ENCODE results near the gene TSPAN15.

DNA sequence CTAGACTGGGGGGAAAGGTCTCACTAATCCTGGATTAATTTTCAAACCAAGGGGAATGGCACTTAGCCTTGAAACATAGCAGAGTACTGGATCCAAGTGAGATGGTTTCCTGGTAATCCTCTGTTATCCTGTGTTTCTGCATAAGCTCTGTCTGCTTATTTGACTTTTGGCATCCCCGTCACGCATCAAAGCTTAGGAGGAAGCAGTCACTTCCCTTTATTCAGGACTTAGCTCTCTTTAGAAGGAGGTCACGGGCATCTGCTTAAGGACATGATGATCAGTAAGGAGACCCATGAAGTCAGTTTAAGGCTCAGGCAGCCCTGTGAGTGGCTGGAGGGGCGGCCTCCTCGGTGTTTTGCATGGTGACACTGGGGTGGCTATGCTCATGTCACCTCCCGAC is 30.0 kb downstream of the TSPAN15 start:
- TF ChIP-seq SUZ12 (IDR thresholded peaks at IDR 0.05; ENCODE audit: extremely low read depth, insufficient read depth, insufficient read length) (no peak), YY1 (IDR thresholded peaks at IDR 0.05; ENCODE audit: insufficient read depth, insufficient read length) (no peak), ZNF274 (IDR thresholded peaks at IDR 0.05; ENCODE audit: low read depth, low read length) (no peak)
